Pancreas (tissue), 10 donors: Measurements from ENCODE around the gene TBC1D10B. TPM values are rescaled to one million over a fixed set of nuclear protein-coding genes. Genes with fewer than 3 reads are reported as not detected.

Source experiments
- ATAC-seq, 4 donors: fragments of 200-7000 bp; cut with Tn5 transposase; one replicate each; pipeline versions ENCODE4 v1.8.0 to v1.9.1; 2020; ENCODE audit warnings: mild to moderate bottlenecking in 4 of 4, moderate library complexity in 4 of 4
- DNase-seq, 6 donors: peaks; one replicate each; pipeline ENCODE4 v3.0.0-alpha.2; 2020
- FAIRE-seq: peaks from 2 replicates; lab custom pipeline; 2012; peaks lifted over from hg19 to GRCh38; lab: Jason Lieb, UNC
- H3K27ac ChIP-seq, 4 donors: fragments of 200-600 bp; sonication (generic); 1 replicate in 3 of 4; 2 replicates in 1 of 4; pipeline versions ENCODE4 v1.5.0 to v1.8.0; 2020
- H3K27me3 ChIP-seq, 4 donors: fragments of 200-600 bp; one replicate each; pipeline ENCODE4 v1.8.0; 2021
- H3K36me3 ChIP-seq, 3 donors: fragments of 200-600 bp; sonication (generic) in 1 of 3; one replicate each; pipeline versions ENCODE4 v1.5.0 to v1.8.0; 2020 to 2021
- H3K4me1 ChIP-seq, 3 donors: fragments of 200-600 bp; one replicate each; pipeline ENCODE4 v1.8.0; 2021
- H3K4me3 ChIP-seq, 4 donors: fragments of 200-600 bp; sonication (generic) in 2 of 4; one replicate each; pipeline versions ENCODE4 v1.5.0 to v1.8.0; 2020 to 2021
- H3K9me3 ChIP-seq, 4 donors: fragments of 200-600 bp; one replicate each; pipeline ENCODE4 v1.8.0; 2021
- CTCF ChIP-seq, 4 donors: fragments of 200-600 bp; sonication (generic) in 3 of 4; IDR thresholded peaks; one replicate each; pipeline versions ENCODE4 v1.5.0 to v1.8.0; 2021; ENCODE audit warnings: antibody characterized with exemption in 4 of 4
- WGBS, 2 donors: extraction: QIAGEN DNeasy Blood & Tissue Kit; methylation state at CpG; one replicate each; pipeline ENCODE4 v1.1.7; 2013; 5-methylcytosine and 5-hydroxymethylcytosine counted together
- intact Hi-C, 3 donors: fragments of 100-400 bp; cut with DNase I; formaldehyde crosslinking; loops; one replicate each; pipeline versions ENCODE4 v1.11.1 to v1.14.2; 2022
- polyA plus RNA-seq, 2 donors: library from polyadenylated mRNA; stranded (reverse); fragments of 200-250 nt; gene quantifications; one replicate each; pipeline ENCODE4 v1.2.3, GENCODE V29; 2013
- total RNA-seq, 6 donors: library from RNA; stranded (reverse); fragmentation: NEBNext Ultra II Directional in 4 of 6; extraction: Animal tissue kit (Norgen Biotek cat#: 25700) in 4 of 6; gene quantifications; one replicate each; pipeline versions ENCODE4 v1.2.1 to v1.2.4, GENCODE V29; 2021 to 2023
- donor health status: healthy with polysubstance abuse.
- donor health status: DM: no; HTN: no; CAD: no; lungs with moderate emphysema.
- donor health status: DM: no; HTN: no; CAD: no.
- donor health status: control.
- donor health status: control.
- donor health status: Bipolar disorder and iron deficiency.
- donor health status: DM: yes; HTN: yes; CAD: no.
- donor health status: DM: no; HTN: no; CAD: no.
- donor health status: DM: no; HTN: no; CAD: no.
- donor health status: DM: yes; HTN: yes; CAD: no.

Gene TBC1D10B
- total and polyA plus RNA-seq, 8 donors, result 14.5 to 28.2 (median 15.6) TPM

- no peak for TF ChIP-seq CTCF (IDR thresholded peaks at IDR 0.05)
- Histone ChIP-seq H3K27ac (peak overlapping the region in 2 of 4 donors; percentile 28 to 50), H3K4me3 (peak overlapping the region; percentile 69 to 85 (median 75)), H3K9me3 (no peaks in the 10 kb centered on the region), H3K36me3 (no peaks in the 10 kb centered on the region), H3K27me3 (no peaks in the 10 kb centered on the region), H3K4me1 (peaks cover 0 to 23% (median 15%) of the 10 kb centered on the region in 3 donors)
- 1% methylated on average over 7 to 8 of the region's 8 CpGs for WGBS, 2 donors
- peak in 2 of 6 donors; percentile 21 to 24 for DNase-seq
- FAIRE-seq, result no peak
- ATAC-seq, result no peak
- intact Hi-C loops, result no loop called here
Measured at GRCh38 chr16:30368122-30368791, 2.0 kb downstream of the TBC1D10B start.

- no peak for FAIRE-seq
- Histone ChIP-seq H3K27ac (peak overlapping the region in 1 of 4 donors; percentile 28), H3K4me3 (peak overlapping the region in 2 of 4 donors; percentile 74 to 85), H3K9me3 (no peaks in the 10 kb centered on the region), H3K27me3 (no peaks in the 10 kb centered on the region), H3K4me1 (peaks cover 0 to 20% (median 15%) of the 10 kb centered on the region in 3 donors), H3K36me3 (no peaks in the 10 kb centered on the region)
- WGBS, 2 donors, result 43 to 49% methylated on average over 10 of the region's 10 CpGs
- intact Hi-C loops, result no loop called here
- no peak for ATAC-seq
- TF ChIP-seq CTCF (IDR thresholded peaks at IDR 0.05), result no peak
- DNase-seq, result no peak
Measured at GRCh38 chr16:30367349-30368009, 2.8 kb downstream of the TBC1D10B start.

- no peak for ATAC-seq
- intact Hi-C loops, result no loop called here
Measured at GRCh38 chr16:30366511-30366910, 3.8 kb downstream of the TBC1D10B start.

GRCh38 chr16:30365200-30365599 lies 5.1 kb downstream of the TBC1D10B start:
- Histone ChIP-seq H3K36me3 (no peaks in the 10 kb centered on the region), H3K27ac (no peak overlapping the region), H3K9me3 (no peaks in the 10 kb centered on the region), H3K27me3 (no peaks in the 10 kb centered on the region), H3K4me3 (no peak overlapping the region), H3K4me1 (peaks cover 0 to 20% (median 15%) of the 10 kb centered on the region in 3 donors)
- TF ChIP-seq CTCF (IDR thresholded peaks at IDR 0.05), result no peak
- DNase-seq, result no peak
- 86 to 91% methylated on average over 10 of the region's 10 CpGs for WGBS, 2 donors
- no peak for ATAC-seq
- intact Hi-C loops, result no loop called here
- FAIRE-seq, result no peak

More at GRCh38 chr16:30366511-30366910, 3.8 kb downstream of the TBC1D10B start:
- WGBS, 2 donors, result 75 to 79% methylated on average over 4 of the region's 4 CpGs
- no peak overlapping the region for H3K27ac ChIP-seq
- TF ChIP-seq CTCF (IDR thresholded peaks at IDR 0.05), result no peak
- DNase-seq, result no peak
- no peaks in the 10 kb centered on the region for H3K36me3 ChIP-seq
- H3K9me3 ChIP-seq, result no peaks in the 10 kb centered on the region
- H3K4me1 ChIP-seq, result peaks cover 0 to 20% (median 15%) of the 10 kb centered on the region in 3 donors
- H3K27me3 ChIP-seq, result no peaks in the 10 kb centered on the region
- no peak overlapping the region for H3K4me3 ChIP-seq
- FAIRE-seq, result no peak
